Thymus (tissue), 11 donors: ENCODE measurements around the gene PDCD4. TPM values are rescaled to one million over a fixed set of nuclear protein-coding genes. Genes with fewer than 3 reads are reported as not detected.
"Not testable (repeated sequence)": the region's sequence is repeated elsewhere in the genome, so short reads cannot be mapped to it uniquely, and the experiment has no call there.

Source experiments
- DNase-seq, 9 donors: peaks; one replicate each; pipeline ENCODE4 v3.0.0-alpha.2; 2013; ENCODE audit warnings: low spot score in 9 of 9, low read depth in 6 of 9, missing footprints in 1 of 9
- H3K27ac ChIP-seq, 2 donors: one replicate each; pipeline ENCODE4 v1.5.1; 2013; ENCODE audit warnings: control low read depth in 1 of 2, low read depth in 1 of 2, low read length in 1 of 2, mild to moderate bottlenecking in 1 of 2, moderate library complexity in 1 of 2
- H3K27me3 ChIP-seq, 2 donors: one replicate each; pipeline ENCODE4 v1.5.1; 2013; ENCODE audit warnings: low read length in 1 of 2; ENCODE audit not compliant: control insufficient read depth in 2 of 2, insufficient read depth in 1 of 2
- H3K36me3 ChIP-seq, 2 donors: one replicate each; pipeline ENCODE4 v1.5.1; 2013; ENCODE audit warnings: low read length in 1 of 2, mild to moderate bottlenecking in 1 of 2, moderate library complexity in 1 of 2; ENCODE audit not compliant: control insufficient read depth in 2 of 2, insufficient read depth in 2 of 2
- H3K4me1 ChIP-seq, 2 donors: one replicate each; pipeline ENCODE4 v1.5.1; 2013; ENCODE audit warnings: low read length in 2 of 2; ENCODE audit not compliant: control insufficient read depth in 2 of 2, insufficient read depth in 2 of 2
- H3K4me3 ChIP-seq, 2 donors: one replicate each; pipeline ENCODE4 v1.5.1; 2013; ENCODE audit warnings: low read length in 2 of 2, control low read depth in 1 of 2, mild to moderate bottlenecking in 1 of 2
- H3K9me3 ChIP-seq, 2 donors: one replicate each; pipeline ENCODE4 v1.5.1; 2013; ENCODE audit warnings: low read length in 1 of 2, mild to moderate bottlenecking in 1 of 2; ENCODE audit not compliant: control insufficient read depth in 2 of 2, insufficient read depth in 1 of 2
- WGBS: extraction: QIAGEN DNeasy Blood & Tissue Kit; methylation state at CpG from one replicate; pipeline ENCODE4 v1.1.7; 2013; 5-methylcytosine and 5-hydroxymethylcytosine counted together
- polyA plus RNA-seq: library from polyadenylated mRNA; stranded (reverse); fragments of 200-250 nt; gene quantifications from one replicate; pipeline ENCODE4 v1.2.3, GENCODE V29; 2013
- total RNA-seq: library from RNA; stranded (reverse); fragments of 120-200 nt; gene quantifications from one replicate; pipeline ENCODE4 v1.2.4, GENCODE V29; 2013
- donor health status: healthy.

Gene PDCD4
- total and polyA plus RNA-seq, 2 donors: 113 to 260 TPM

- Histone ChIP-seq H3K9me3 (no peaks in the 10 kb centered on the region), H3K27ac (peak overlapping the region; percentile 59 to 83), H3K36me3 (no peaks in the 10 kb centered on the region), H3K27me3 (no peaks in the 10 kb centered on the region), H3K4me3 (no peak overlapping the region), H3K4me1 (peaks cover 76 to 97% of the 10 kb centered on the region in 2 donors)
- WGBS: 94% methylated on average over 6 of the region's 6 CpGs
- no peak for DNase-seq
These were observed 8.8 kb upstream of the PDCD4 start for GRCh38 chr10:110862961-110863360.

GRCh38 chr10:110863361-110863760 lies 8.4 kb upstream of the PDCD4 start:
- DNase-seq: no peak
- peaks cover 74 to 97% of the 10 kb centered on the region in 2 donors for H3K4me1 ChIP-seq

GRCh38 chr10:110863956-110864355 lies 7.8 kb upstream of the PDCD4 start:
- Histone ChIP-seq H3K9me3 (no peaks in the 10 kb centered on the region), H3K27ac (peak overlapping the region; percentile 94 to 97), H3K4me3 (no peak overlapping the region), H3K27me3 (no peaks in the 10 kb centered on the region), H3K4me1 (peaks cover 72 to 97% of the 10 kb centered on the region in 2 donors), H3K36me3 (no peaks in the 10 kb centered on the region)
- WGBS: 97% methylated on average over 2 of the region's 2 CpGs
- no peak for DNase-seq

More at GRCh38 chr10:110863361-110863760, 8.4 kb upstream of the PDCD4 start:
- Histone ChIP-seq H3K27me3 (no peaks in the 10 kb centered on the region), H3K4me3 (no peak overlapping the region), H3K9me3 (no peaks in the 10 kb centered on the region), H3K27ac (peak overlapping the region; percentile 94 to 97), H3K36me3 (no peaks in the 10 kb centered on the region)

GRCh38 chr10:110864662-110865140 lies 7.0 kb upstream of the PDCD4 start:
- peaks cover 71 to 97% of the 10 kb centered on the region in 2 donors for H3K4me1 ChIP-seq
- peak overlapping the region; percentile 94 to 97 for H3K27ac ChIP-seq
- no peaks in the 10 kb centered on the region for H3K36me3 ChIP-seq
- no peaks in the 10 kb centered on the region for H3K27me3 ChIP-seq
- WGBS: 40% methylated on average over 6 of the region's 6 CpGs
- peak in 8 of 9 donors; percentile 61 to 93 (median 78) for DNase-seq
- H3K9me3 ChIP-seq: no peaks in the 10 kb centered on the region
- H3K4me3 ChIP-seq: peak overlapping the region; percentile 1 to 20

- DNase-seq: no peak
- H3K4me3 ChIP-seq: no peak overlapping the region
- no peaks in the 10 kb centered on the region for H3K27me3 ChIP-seq
- no peaks in the 10 kb centered on the region for H3K36me3 ChIP-seq
- 61% methylated on average over 6 of the region's 6 CpGs for WGBS
- H3K9me3 ChIP-seq: no peaks in the 10 kb centered on the region
- H3K4me1 ChIP-seq: peaks cover 71 to 97% of the 10 kb centered on the region in 2 donors
- H3K27ac ChIP-seq: peak overlapping the region; percentile 86 to 94
These were observed 6.4 kb upstream of the PDCD4 start for GRCh38 chr10:110865186-110865808.

GRCh38 chr10:110865809-110866482 lies 5.8 kb upstream of the PDCD4 start:
- H3K27me3 ChIP-seq: no peaks in the 10 kb centered on the region
- no peaks in the 10 kb centered on the region for H3K36me3 ChIP-seq
- no peak overlapping the region for H3K4me3 ChIP-seq
- H3K27ac ChIP-seq: peak overlapping the region; percentile 86 to 94
- 58% methylated on average over 4 of the region's 4 CpGs for WGBS
- no peak for DNase-seq
- no peaks in the 10 kb centered on the region for H3K9me3 ChIP-seq
- H3K4me1 ChIP-seq: peaks cover 70 to 97% of the 10 kb centered on the region in 2 donors

GRCh38 chr10:110867011-110867806 lies 4.5 kb upstream of the PDCD4 start:
- not testable (repeated sequence) for H3K27me3 ChIP-seq, H3K4me3 ChIP-seq

GRCh38 chr10:110867807-110868465 lies 3.8 kb upstream of the PDCD4 start:
- H3K27ac ChIP-seq: peak overlapping the region; percentile 71 to 92
- no peaks in the 10 kb centered on the region for H3K27me3 ChIP-seq
- 65% methylated on average over 4 of the region's 4 CpGs for WGBS
- H3K9me3 ChIP-seq: no peaks in the 10 kb centered on the region
- H3K4me1 ChIP-seq: peaks cover 61 to 83% of the 10 kb centered on the region in 2 donors
- no peak for DNase-seq
- no peak overlapping the region for H3K4me3 ChIP-seq
- H3K36me3 ChIP-seq: no peaks in the 10 kb centered on the region

More at GRCh38 chr10:110867011-110867806, 4.5 kb upstream of the PDCD4 start:
- H3K9me3 ChIP-seq, H3K36me3 ChIP-seq: not testable (repeated sequence)
- Histone ChIP-seq H3K4me1 (peaks cover 66 to 90% of the 10 kb centered on the region in 2 donors), H3K27ac (peak overlapping the region; percentile 74 to 94)
- peak in 1 of 9 donors; percentile 61 for DNase-seq
- 92% methylated on average over 8 of the region's 8 CpGs for WGBS
